OCI-LY1 (cell line): ENCODE data around the gene GATD1.

Experiments
- EZH2 ChIP-seq: fragments of 200-600 bp; sonication (generic), shearing (Covaris generic); IDR thresholded peaks from 2 replicates; pipeline ENCODE4 v1.8.0; 2017; ENCODE audit warnings: borderline replicate concordance, mixed run types, mild to moderate bottlenecking, antibody characterized with exemption, low read length, moderate library complexity, mixed read lengths
- TF ChIP-seq, protein P1 (sequence below): fragments of 200-600 bp; sonication (generic), shearing (Covaris generic); IDR thresholded peaks from 2 replicates; pipeline ENCODE4 v1.5.1; 2017; ENCODE audit warnings: mild to moderate bottlenecking, antibody characterized with exemption, low read length, moderate library complexity, mixed read lengths

DNA sequence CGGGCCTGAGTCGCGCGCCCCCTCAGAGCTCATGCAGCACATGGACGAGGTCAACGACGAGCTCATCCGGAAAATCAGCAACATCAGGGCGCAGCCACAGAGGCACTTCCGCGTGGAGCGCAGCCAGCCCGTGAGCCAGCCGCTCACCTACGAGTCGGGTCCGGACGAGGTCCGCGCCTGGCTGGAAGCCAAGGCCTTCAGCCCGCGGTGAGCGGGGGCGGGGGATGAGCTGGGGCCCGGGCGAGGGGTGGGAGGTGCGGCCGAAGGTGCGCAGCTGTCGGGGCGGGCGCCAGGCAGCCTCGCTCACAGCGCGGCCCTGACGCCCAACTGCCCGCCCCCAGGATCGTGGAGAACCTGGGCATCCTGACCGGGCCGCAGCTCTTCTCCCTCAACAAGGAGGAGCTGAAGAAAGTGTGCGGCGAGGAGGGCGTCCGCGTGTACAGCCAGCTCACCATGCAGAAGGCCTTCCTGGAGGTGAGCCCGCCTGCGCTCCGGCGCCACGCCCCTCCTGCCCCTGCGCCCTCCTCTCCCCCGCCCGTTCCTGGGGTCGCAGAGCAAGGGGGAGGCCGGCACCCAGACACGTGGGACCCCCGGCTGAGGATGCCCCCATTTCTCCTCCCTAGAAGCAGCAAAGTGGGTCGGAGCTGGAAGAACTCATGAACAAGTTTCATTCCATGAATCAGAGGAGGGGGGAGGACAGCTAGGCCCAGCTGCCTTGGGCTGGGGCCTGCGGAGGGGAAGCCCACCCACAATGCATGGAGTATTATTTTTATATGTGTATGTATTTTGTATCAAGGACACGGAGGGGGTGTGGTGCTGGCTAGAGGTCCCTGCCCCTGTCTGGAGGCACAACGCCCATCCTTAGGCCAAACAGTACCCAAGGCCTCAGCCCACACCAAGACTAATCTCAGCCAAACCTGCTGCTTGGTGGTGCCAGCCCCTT, 50.7 kb downstream of the GATD1 start:
- TF ChIP-seq, protein P1, sequence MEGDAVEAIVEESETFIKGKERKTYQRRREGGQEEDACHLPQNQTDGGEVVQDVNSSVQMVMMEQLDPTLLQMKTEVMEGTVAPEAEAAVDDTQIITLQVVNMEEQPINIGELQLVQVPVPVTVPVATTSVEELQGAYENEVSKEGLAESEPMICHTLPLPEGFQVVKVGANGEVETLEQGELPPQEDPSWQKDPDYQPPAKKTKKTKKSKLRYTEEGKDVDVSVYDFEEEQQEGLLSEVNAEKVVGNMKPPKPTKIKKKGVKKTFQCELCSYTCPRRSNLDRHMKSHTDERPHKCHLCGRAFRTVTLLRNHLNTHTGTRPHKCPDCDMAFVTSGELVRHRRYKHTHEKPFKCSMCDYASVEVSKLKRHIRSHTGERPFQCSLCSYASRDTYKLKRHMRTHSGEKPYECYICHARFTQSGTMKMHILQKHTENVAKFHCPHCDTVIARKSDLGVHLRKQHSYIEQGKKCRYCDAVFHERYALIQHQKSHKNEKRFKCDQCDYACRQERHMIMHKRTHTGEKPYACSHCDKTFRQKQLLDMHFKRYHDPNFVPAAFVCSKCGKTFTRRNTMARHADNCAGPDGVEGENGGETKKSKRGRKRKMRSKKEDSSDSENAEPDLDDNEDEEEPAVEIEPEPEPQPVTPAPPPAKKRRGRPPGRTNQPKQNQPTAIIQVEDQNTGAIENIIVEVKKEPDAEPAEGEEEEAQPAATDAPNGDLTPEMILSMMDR = no peak
- TF ChIP-seq EZH2 = no peak
